Measurements from ENCODE around the gene LIN52. TPM values are rescaled to one million over a fixed set of nuclear protein-coding genes. Genes with fewer than 3 reads are reported as not detected.

The LIN52 gene
- total RNA-seq, 6 experiments from 2014 or later = 9.8 to 12.1 (median 10.1) TPM

GRCh38 chr14:74134484-74134883 is 49.7 kb downstream of the LIN52 start:
- no peaks in the 10 kb centered on the region for H3K9me3 Mint-ChIP-seq
- no peaks in the 10 kb centered on the region for H3K27me3 Mint-ChIP-seq (ENCODE audit: insufficient read depth)
- no peaks in the 10 kb centered on the region for H3K36me3 Mint-ChIP-seq (ENCODE audit: low read depth)
- DNase-seq = no peak
- no peak overlapping the region for H3K27ac Mint-ChIP-seq
- H3K4me3 Mint-ChIP-seq = no peak overlapping the region
- no peak for TF ChIP-seq CTCF (IDR thresholded peaks at IDR 0.05)
- H3K4me1 Mint-ChIP-seq (ENCODE audit: low read depth) = no peaks in the 10 kb centered on the region

DNA sequence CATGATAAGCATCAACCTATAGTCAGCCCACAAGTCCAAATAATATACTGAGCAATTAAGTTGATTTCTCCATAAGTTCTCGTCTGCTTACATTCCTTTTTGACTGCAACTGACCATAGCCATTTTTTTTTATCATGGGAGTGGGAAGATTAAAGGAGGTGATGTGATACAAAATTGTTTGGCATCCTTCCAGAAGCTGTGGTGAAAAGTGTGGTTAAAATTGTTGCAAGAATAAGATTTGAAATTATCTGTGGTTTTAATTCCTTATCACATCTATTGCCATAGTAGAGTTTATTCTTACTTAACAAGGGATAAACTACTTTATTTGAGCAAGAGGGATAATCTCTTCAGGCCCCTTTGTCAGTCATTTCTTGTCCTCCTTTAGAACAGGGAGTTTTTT is 50.7 kb downstream of the LIN52 start:
- no peaks in the 10 kb centered on the region for H3K27me3 Mint-ChIP-seq (ENCODE audit: insufficient read depth)
- TF ChIP-seq CTCF (IDR thresholded peaks at IDR 0.05) = no peak
- DNase-seq = no peak
- H3K4me1 Mint-ChIP-seq (ENCODE audit: low read depth) = no peaks in the 10 kb centered on the region
- H3K36me3 Mint-ChIP-seq (ENCODE audit: low read depth) = no peaks in the 10 kb centered on the region
- H3K9me3 Mint-ChIP-seq = no peaks in the 10 kb centered on the region
- no peak overlapping the region for H3K27ac Mint-ChIP-seq
- no peak overlapping the region for H3K4me3 Mint-ChIP-seq

- no peak overlapping the region for H3K4me3 Mint-ChIP-seq
- DNase-seq = no peak
- no peak for TF ChIP-seq CTCF (IDR thresholded peaks at IDR 0.05)
- H3K9me3 Mint-ChIP-seq = no peaks in the 10 kb centered on the region
- no peak overlapping the region for H3K27ac Mint-ChIP-seq
- H3K4me1 Mint-ChIP-seq (ENCODE audit: low read depth) = no peaks in the 10 kb centered on the region
- no peaks in the 10 kb centered on the region for H3K36me3 Mint-ChIP-seq (ENCODE audit: low read depth)
- no peaks in the 10 kb centered on the region for H3K27me3 Mint-ChIP-seq (ENCODE audit: insufficient read depth)
These were observed 55.7 kb downstream of the LIN52 start for GRCh38 chr14:74140374-74140850.

DNA sequence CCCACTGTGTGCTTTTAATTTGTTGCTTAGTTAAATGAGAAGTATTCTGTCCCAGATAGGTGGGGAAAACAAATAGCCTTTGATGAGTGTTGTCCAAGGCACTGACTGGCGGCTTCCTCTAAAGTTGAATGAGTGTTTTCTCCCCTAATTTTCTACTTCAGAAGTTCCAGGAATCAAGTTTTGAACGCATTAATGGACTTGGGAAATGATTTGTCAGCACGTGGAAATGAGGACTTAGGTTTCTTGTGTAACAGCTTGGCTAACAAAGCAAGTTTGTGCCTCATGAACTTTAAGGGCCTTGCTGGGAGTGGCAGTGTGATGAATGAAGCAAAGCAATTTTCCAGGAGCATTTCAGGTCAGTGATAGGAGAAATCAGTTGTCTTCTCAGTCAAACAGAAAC is 56.9 kb downstream of the LIN52 start:
- Mint-ChIP-seq H3K27me3 (ENCODE audit: insufficient read depth) (no peaks in the 10 kb centered on the region), H3K9me3 (no peaks in the 10 kb centered on the region), H3K27ac (no peak overlapping the region), H3K36me3 (ENCODE audit: low read depth) (no peaks in the 10 kb centered on the region), H3K4me3 (no peak overlapping the region), H3K4me1 (ENCODE audit: low read depth) (no peaks in the 10 kb centered on the region)
- no peak for TF ChIP-seq CTCF (IDR thresholded peaks at IDR 0.05)
- DNase-seq = no peak

DNA sequence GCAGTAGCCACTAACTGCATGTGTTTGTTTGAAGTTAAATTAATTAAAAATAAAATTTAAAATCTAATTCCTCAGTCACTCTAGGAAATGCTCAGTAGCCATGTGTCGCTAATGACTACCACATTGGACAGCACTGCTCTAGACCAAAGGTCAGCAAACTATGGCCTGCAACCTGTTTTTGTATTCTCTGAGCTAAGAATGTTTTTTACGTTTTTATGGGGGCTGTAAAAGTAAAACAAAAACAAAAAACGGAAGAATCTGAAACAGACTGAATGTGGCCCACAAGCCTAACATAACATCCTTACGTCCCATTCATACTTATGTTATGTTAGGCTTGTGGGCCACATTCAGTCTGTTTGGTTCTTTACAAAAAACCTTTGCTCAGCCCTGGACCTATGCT is 57.8 kb downstream of the LIN52 start:
- no peak for TF ChIP-seq CTCF (IDR thresholded peaks at IDR 0.05)
- Mint-ChIP-seq H3K36me3 (ENCODE audit: low read depth) (no peaks in the 10 kb centered on the region), H3K4me1 (ENCODE audit: low read depth) (no peaks in the 10 kb centered on the region), H3K27me3 (ENCODE audit: insufficient read depth) (no peaks in the 10 kb centered on the region), H3K27ac (no peak overlapping the region), H3K9me3 (no peaks in the 10 kb centered on the region), H3K4me3 (no peak overlapping the region)
- no peak for DNase-seq

DNA sequence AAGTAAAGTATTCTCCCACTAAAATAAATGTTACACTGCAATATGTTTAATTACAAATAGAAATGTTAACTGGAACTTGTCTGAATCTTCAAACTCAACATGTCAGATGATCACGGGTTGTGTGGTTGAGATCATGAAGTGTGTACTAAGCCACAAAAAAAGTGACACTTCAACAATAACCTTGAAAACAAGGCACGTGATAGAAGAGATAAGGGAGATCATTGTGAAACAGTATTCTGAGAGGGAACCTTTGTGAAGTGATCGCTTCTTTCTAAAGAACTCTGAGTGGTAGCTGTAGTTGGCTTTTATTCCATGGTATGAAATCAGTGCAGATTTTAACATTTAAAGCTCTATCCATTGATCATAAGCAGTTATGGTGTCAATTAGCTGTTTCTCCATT is 60.0 kb downstream of the LIN52 start:
- Mint-ChIP-seq H3K27ac (no peak overlapping the region), H3K27me3 (ENCODE audit: insufficient read depth) (no peaks in the 10 kb centered on the region), H3K9me3 (no peaks in the 10 kb centered on the region), H3K4me3 (no peak overlapping the region), H3K36me3 (ENCODE audit: low read depth) (no peaks in the 10 kb centered on the region), H3K4me1 (ENCODE audit: low read depth) (no peaks in the 10 kb centered on the region)
- no peak for TF ChIP-seq CTCF (IDR thresholded peaks at IDR 0.05)
- DNase-seq = no peak

Data from HFFc6 (cell line).